GM23338 (cell line): Measurements from ENCODE around the gene PCED1A. TPM values are rescaled to one million over a fixed set of nuclear protein-coding genes. Genes with fewer than 3 reads are reported as not detected.

ENCODE experiments used
- ATAC-seq: fragments of 200-7000 bp; cut with Tn5 transposase; 3 replicates; pipeline ENCODE4 v1.9.1; 2020
- DNase-seq: peaks from one replicate; pipeline ENCODE4 v3.0.0-alpha.2; 2015; ENCODE audit warnings: low spot score
- H2AFZ ChIP-seq: fragments of 200-600 bp; sonication (generic); 2 replicates; pipeline ENCODE4 v1.8.0; 2016; ENCODE audit warnings: antibody characterized with exemption, mild to moderate bottlenecking, moderate library complexity
- H3F3A ChIP-seq: fragments of 200-600 bp; sonication (generic); replicated peaks from 2 replicates; pipeline ENCODE4 v1.8.0; 2017; ENCODE audit warnings: antibody characterized with exemption, mixed run types, low read depth
- H3K27ac ChIP-seq: fragments of 200-600 bp; sonication (generic); 2 replicates; pipeline ENCODE4 v1.6.1; 2016; ENCODE audit warnings: low read depth
- H3K27me3 ChIP-seq: fragments of 200-600 bp; sonication (generic); 2 replicates; pipeline ENCODE4 v1.8.0; 2016; ENCODE audit warnings: mild to moderate bottlenecking, mixed run types, moderate library complexity; ENCODE audit not compliant: insufficient read depth
- H3K36me3 ChIP-seq: fragments of 200-600 bp; sonication (generic); 2 replicates; pipeline ENCODE4 v1.8.0; 2016; ENCODE audit warnings: mild to moderate bottlenecking; ENCODE audit not compliant: insufficient read depth
- H3K4me1 ChIP-seq: fragments of 200-600 bp; sonication (generic); 2 replicates; pipeline ENCODE4 v1.8.0; 2016; ENCODE audit warnings: mild to moderate bottlenecking, moderate library complexity; ENCODE audit not compliant: insufficient read depth
- H3K4me2 ChIP-seq: fragments of 200-600 bp; sonication (generic); 2 replicates; pipeline ENCODE4 v1.7.1; 2017; ENCODE audit warnings: mixed run types
- H3K4me3 ChIP-seq: fragments of 200-600 bp; sonication (generic); 2 replicates; pipeline ENCODE4 v1.6.1; 2016; ENCODE audit warnings: mixed run types
- H3K79me2 ChIP-seq: fragments of 200-600 bp; sonication (generic); replicated peaks from 2 replicates; pipeline ENCODE4 v1.8.0; 2017; ENCODE audit warnings: mild to moderate bottlenecking; ENCODE audit not compliant: insufficient read depth
- H3K9me2 ChIP-seq: fragments of 200-600 bp; sonication (generic); 2 replicates; pipeline ENCODE4 v1.8.0; 2017; ENCODE audit not compliant: insufficient read depth
- H4K20me1 ChIP-seq: fragments of 200-600 bp; sonication (generic); replicated peaks from 2 replicates; pipeline ENCODE4 v1.8.0; 2017; ENCODE audit warnings: mild to moderate bottlenecking; ENCODE audit not compliant: insufficient read depth
- H3K27ac Mint-ChIP-seq: 2 replicates; pipeline ENCODE4 v1.8.0; 2020; ENCODE audit warnings: inconsistent platforms, mild to moderate bottlenecking, moderate library complexity, mixed read lengths
- H3K27me3 Mint-ChIP-seq: 3 replicates; pipeline ENCODE4 v1.8.0; 2022; ENCODE audit warnings: low read depth, mild to moderate bottlenecking, moderate library complexity, mixed read lengths, inconsistent platforms; ENCODE audit not compliant: insufficient read depth, poor library complexity
- H3K36me3 Mint-ChIP-seq: 3 replicates; pipeline ENCODE4 v1.8.0; 2021; ENCODE audit warnings: low read depth, mild to moderate bottlenecking, inconsistent platforms, moderate library complexity, mixed read lengths
- H3K4me1 Mint-ChIP-seq: 3 replicates; pipeline ENCODE4 v1.8.0; 2020; ENCODE audit warnings: mild to moderate bottlenecking, inconsistent platforms, mixed read lengths
- H3K4me3 Mint-ChIP-seq: 3 replicates; pipeline ENCODE4 v1.8.0; 2021; ENCODE audit warnings: moderate library complexity, mild to moderate bottlenecking, inconsistent platforms, mixed read lengths
- H3K9me3 Mint-ChIP-seq: 3 replicates; pipeline ENCODE4 v1.8.0; 2020; ENCODE audit warnings: moderate library complexity, mild to moderate bottlenecking, inconsistent platforms, mixed read lengths
- CREB1 ChIP-seq: fragments of 250-450 bp; sonication (Bioruptor Pico); IDR thresholded peaks from 2 replicates; pipeline ENCODE4 v1.5.0; 2020; ENCODE audit warnings: low read depth, mild to moderate bottlenecking, moderate library complexity
- EZH2 ChIP-seq: fragments of 200-600 bp; sonication (generic); IDR thresholded peaks from one replicate; pipeline ENCODE4 v1.8.0; 2017; ENCODE audit warnings: antibody characterized with exemption, mild to moderate bottlenecking, low read depth; ENCODE audit not compliant: unreplicated experiment
- JUNB ChIP-seq: IDR thresholded peaks from one replicate; pipeline ENCODE4 v1.6.1; 2016; ENCODE audit warnings: antibody characterized with exemption; ENCODE audit not compliant: unreplicated experiment
- NANOG ChIP-seq: IDR thresholded peaks from 2 replicates; pipeline ENCODE4 v1.6.1; 2016; ENCODE audit warnings: antibody characterized with exemption, borderline replicate concordance
- POLR2AphosphoS5 ChIP-seq: IDR thresholded peaks from 2 replicates; pipeline ENCODE4 v1.6.1; 2016; ENCODE audit warnings: antibody characterized with exemption, low read depth
- STAT1 ChIP-seq: IDR thresholded peaks from one replicate; pipeline ENCODE4 v1.6.1; 2016; ENCODE audit warnings: antibody characterized with exemption; ENCODE audit not compliant: unreplicated experiment
- ZNF114 ChIP-seq: fragments of 250-450 bp; sonication (Bioruptor Pico); IDR thresholded peaks from 2 replicates; pipeline ENCODE4 v1.5.0; 2020; ENCODE audit warnings: mild to moderate bottlenecking, moderate library complexity
- ZNF331 ChIP-seq: fragments of 250-450 bp; sonication (Bioruptor Pico); IDR thresholded peaks from 2 replicates; pipeline ENCODE4 v1.5.0; 2020; ENCODE audit warnings: low read depth, mild to moderate bottlenecking, moderate library complexity
- polyA plus RNA-seq: library from polyadenylated mRNA; unstranded; fragments of >200 nt; fragmentation: Nextera tagmentation; extraction: Ambion mirVana; gene quantifications from 2 replicates; pipeline ENCODE4 v1.2.1, GENCODE V29; 2016
- total RNA-seq: library from RNA; depleted of rRNA; stranded (reverse); fragments of >200 nt; shearing (Covaris generic); gene quantifications from 2 replicates; pipeline ENCODE4 v1.2.3, GENCODE V29; 2014
- TF ChIP-seq, protein P1 (sequence below), 2 experiments: fragments of 200-600 bp in 1 of 2; sonication (generic) in 1 of 2; conservative IDR thresholded peaks; 2 replicates each; pipeline versions ENCODE4 v1.5.1 to v1.6.1; 2016 to 2017; ENCODE audit warnings: antibody characterized with exemption in 2 of 2, low read depth in 2 of 2, mild to moderate bottlenecking in 2 of 2, moderate library complexity in 1 of 2
- TF ChIP-seq, protein P2 (sequence below): fragments of 250-450 bp; sonication (Bioruptor Pico); IDR thresholded peaks from 2 replicates; pipeline ENCODE4 v1.5.0; 2020; ENCODE audit warnings: mild to moderate bottlenecking, moderate library complexity

The PCED1A gene
- total and polyA plus RNA-seq, 2 experiments from 2014 or later = 5.0 to 8.9 TPM

DNA sequence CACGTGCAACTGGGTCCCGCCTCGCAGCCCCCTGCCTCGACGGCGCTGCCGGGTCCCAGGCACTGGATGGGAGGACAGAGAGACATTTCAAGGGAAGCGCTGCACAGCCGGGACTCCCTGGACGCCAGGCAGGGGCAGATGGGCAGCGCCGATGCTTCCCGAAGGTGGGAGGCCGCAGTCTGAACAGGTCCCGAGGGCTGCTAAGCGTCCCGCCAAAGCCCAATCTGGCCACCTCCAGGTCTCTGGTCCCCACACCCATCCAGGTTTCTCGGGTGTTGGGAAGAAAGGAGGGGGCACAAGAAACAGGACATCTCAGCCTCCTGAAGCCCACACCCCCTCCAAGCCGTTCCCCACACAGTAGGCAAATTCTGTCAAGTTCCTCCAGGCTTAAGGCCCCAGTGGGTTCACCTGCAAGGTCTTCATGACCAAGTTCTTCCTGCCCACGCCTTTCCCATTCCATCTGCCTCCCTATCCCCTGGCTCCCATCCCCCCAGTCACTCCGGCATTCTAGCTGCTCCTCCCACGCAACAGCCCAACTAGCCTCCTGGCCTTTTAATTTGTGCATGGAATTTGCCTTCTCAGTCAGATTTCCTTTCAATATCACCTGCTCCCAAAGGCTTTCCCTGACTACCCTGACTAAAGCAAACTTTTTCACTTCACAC, 34.6 kb downstream of the PCED1A start:
- Histone ChIP-seq H3K79me2 (no peaks in the 10 kb centered on the region), H3K4me3 (peak overlapping the region; percentile 51), H2AFZ (peak overlapping the region; percentile 74), H3F3A (0 out of 2 replicates have a peak, but pooled peaks cover 4% of the 10 kb centered on the region), H3K4me1 (peaks cover 28% of the 10 kb centered on the region), H3K27ac (no peak overlapping the region), H3K4me2 (peak overlapping the region; percentile 73), H3K9me2 (no peaks in the 10 kb centered on the region), H4K20me1 (peaks cover 3% of the 10 kb centered on the region; the same call in 1 of the 2 replicates), H3K36me3 (no peaks in the 10 kb centered on the region), H3K27me3 (peaks cover 100% of the 10 kb centered on the region)
- Mint-ChIP-seq H3K4me1 (peaks cover 24% of the 10 kb centered on the region), H3K36me3 (no peaks in the 10 kb centered on the region; the same call in 2 of the 3 replicates), H3K4me3 (peak overlapping the region; percentile 61), H3K27ac (no peak overlapping the region), H3K9me3 (no peaks in the 10 kb centered on the region; the same call in 2 of the 3 replicates), H3K27me3 (peaks cover 91% of the 10 kb centered on the region)
- DNase-seq = peak; percentile 62
- ATAC-seq = peak; percentile 54
- TF ChIP-seq, protein P1, sequence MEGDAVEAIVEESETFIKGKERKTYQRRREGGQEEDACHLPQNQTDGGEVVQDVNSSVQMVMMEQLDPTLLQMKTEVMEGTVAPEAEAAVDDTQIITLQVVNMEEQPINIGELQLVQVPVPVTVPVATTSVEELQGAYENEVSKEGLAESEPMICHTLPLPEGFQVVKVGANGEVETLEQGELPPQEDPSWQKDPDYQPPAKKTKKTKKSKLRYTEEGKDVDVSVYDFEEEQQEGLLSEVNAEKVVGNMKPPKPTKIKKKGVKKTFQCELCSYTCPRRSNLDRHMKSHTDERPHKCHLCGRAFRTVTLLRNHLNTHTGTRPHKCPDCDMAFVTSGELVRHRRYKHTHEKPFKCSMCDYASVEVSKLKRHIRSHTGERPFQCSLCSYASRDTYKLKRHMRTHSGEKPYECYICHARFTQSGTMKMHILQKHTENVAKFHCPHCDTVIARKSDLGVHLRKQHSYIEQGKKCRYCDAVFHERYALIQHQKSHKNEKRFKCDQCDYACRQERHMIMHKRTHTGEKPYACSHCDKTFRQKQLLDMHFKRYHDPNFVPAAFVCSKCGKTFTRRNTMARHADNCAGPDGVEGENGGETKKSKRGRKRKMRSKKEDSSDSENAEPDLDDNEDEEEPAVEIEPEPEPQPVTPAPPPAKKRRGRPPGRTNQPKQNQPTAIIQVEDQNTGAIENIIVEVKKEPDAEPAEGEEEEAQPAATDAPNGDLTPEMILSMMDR (conservative IDR thresholded peaks at IDR 0.05; ENCODE audit: low read depth in 2 of 2) = no peak
- TF ChIP-seq EZH2 = peak; percentile 11

DNA sequence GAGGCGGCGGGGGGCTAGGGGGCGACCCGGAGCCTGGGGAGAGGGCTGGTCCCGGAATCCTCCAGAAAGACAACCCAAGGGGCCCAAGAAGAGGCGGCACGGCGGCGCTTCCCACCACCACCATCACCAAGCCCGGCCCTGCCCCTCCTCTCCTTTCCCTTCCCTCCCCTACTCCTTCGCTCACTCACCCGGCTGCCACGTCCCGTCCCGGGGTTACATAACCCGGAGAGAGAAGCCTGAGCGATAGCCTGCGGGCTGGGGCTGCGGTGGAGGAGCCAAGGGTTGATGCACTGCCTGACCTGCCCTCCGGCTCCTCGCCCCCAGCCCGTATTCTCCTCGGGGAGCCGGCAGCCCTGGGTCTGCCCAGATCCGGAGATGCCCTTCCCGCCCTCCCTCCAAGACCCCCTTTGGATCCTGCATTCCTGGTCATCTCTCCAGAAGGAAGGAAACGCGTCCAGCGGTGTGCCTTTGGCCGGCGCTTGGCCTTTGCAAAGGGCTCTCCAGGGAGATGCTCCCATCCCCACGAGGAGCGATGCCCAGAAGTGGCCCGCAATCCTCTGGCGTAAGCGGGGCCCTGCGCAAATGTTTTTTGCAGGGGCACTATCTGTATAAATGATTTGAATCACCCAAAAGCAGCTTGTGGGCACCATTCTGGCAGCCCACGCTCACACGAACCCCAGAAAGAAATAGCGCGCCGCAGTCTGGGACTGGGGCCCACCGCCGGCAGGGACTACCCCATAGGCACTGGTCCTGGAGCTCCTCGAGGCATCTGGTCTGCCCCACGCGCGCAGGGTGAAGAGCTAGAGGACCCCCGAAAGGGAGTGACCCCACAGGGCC, 35.4 kb downstream of the PCED1A start:
- Histone ChIP-seq H2AFZ (peak overlapping the region; percentile 83), H3K9me2 (no peaks in the 10 kb centered on the region), H3K4me1 (peaks cover 28% of the 10 kb centered on the region), H3K36me3 (no peaks in the 10 kb centered on the region), H3K27ac (no peak overlapping the region), H4K20me1 (peaks cover 3% of the 10 kb centered on the region; the same call in 1 of the 2 replicates), H3F3A (0 out of 2 replicates have a peak, but pooled peaks cover 4% of the 10 kb centered on the region), H3K27me3 (peaks cover 99% of the 10 kb centered on the region), H3K79me2 (no peaks in the 10 kb centered on the region), H3K4me3 (peak overlapping the region; percentile 51), H3K4me2 (peak overlapping the region; percentile 73)
- Mint-ChIP-seq H3K4me1 (peaks cover 26% of the 10 kb centered on the region), H3K9me3 (no peaks in the 10 kb centered on the region; the same call in 2 of the 3 replicates), H3K36me3 (no peaks in the 10 kb centered on the region; the same call in 1 of the 3 replicates), H3K27ac (no peak overlapping the region), H3K27me3 (peaks cover 93% of the 10 kb centered on the region), H3K4me3 (peak overlapping the region; percentile 61)
- DNase-seq (peak; percentile 71), ATAC-seq (peak; percentile 36)
- TF ChIP-seq JUNB = no peak
- TF ChIP-seq ZNF114 (CRISPR knock-in tag) = no peak
- no peak for TF ChIP-seq ZNF331 (CRISPR knock-in tag)
- no peak for TF ChIP-seq POLR2AphosphoS5
- TF ChIP-seq STAT1 = no peak
- TF ChIP-seq, protein P2, sequence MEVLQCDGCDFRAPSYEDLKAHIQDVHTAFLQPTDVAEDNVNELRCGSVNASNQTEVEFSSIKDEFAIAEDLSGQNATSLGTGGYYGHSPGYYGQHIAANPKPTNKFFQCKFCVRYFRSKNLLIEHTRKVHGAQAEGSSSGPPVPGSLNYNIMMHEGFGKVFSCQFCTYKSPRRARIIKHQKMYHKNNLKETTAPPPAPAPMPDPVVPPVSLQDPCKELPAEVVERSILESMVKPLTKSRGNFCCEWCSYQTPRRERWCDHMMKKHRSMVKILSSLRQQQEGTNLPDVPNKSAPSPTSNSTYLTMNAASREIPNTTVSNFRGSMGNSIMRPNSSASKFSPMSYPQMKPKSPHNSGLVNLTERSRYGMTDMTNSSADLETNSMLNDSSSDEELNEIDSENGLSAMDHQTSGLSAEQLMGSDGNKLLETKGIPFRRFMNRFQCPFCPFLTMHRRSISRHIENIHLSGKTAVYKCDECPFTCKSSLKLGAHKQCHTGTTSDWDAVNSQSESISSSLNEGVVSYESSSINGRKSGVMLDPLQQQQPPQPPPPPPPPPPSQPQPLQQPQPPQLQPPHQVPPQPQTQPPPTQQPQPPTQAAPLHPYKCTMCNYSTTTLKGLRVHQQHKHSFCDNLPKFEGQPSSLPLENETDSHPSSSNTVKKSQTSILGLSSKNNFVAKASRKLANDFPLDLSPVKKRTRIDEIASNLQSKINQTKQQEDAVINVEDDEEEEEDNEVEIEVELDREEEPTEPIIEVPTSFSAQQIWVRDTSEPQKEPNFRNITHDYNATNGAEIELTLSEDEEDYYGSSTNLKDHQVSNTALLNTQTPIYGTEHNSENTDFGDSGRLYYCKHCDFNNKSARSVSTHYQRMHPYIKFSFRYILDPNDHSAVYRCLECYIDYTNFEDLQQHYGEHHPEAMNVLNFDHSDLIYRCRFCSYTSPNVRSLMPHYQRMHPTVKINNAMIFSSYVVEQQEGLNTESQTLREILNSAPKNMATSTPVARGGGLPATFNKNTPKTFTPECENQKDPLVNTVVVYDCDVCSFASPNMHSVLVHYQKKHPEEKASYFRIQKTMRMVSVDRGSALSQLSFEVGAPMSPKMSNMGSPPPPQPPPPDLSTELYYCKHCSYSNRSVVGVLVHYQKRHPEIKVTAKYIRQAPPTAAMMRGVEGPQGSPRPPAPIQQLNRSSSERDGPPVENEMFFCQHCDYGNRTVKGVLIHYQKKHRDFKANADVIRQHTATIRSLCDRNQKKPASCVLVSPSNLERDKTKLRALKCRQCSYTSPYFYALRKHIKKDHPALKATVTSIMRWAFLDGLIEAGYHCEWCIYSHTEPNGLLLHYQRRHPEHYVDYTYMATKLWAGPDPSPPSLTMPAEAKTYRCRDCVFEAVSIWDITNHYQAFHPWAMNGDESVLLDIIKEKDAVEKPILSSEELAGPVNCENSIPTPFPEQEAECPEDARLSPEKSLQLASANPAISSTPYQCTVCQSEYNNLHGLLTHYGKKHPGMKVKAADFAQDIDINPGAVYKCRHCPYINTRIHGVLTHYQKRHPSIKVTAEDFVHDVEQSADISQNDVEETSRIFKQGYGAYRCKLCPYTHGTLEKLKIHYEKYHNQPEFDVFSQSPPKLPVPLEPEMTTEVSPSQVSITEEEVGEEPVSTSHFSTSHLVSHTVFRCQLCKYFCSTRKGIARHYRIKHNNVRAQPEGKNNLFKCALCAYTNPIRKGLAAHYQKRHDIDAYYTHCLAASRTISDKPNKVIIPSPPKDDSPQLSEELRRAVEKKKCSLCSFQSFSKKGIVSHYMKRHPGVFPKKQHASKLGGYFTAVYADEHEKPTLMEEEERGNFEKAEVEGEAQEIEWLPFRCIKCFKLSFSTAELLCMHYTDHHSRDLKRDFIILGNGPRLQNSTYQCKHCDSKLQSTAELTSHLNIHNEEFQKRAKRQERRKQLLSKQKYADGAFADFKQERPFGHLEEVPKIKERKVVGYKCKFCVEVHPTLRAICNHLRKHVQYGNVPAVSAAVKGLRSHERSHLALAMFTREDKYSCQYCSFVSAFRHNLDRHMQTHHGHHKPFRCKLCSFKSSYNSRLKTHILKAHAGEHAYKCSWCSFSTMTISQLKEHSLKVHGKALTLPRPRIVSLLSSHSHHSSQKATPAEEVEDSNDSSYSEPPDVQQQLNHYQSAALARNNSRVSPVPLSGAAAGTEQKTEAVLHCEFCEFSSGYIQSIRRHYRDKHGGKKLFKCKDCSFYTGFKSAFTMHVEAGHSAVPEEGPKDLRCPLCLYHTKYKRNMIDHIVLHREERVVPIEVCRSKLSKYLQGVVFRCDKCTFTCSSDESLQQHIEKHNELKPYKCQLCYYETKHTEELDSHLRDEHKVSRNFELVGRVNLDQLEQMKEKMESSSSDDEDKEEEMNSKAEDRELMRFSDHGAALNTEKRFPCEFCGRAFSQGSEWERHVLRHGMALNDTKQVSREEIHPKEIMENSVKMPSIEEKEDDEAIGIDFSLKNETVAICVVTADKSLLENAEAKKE (CRISPR knock-in tag) = no peak
- no peak for TF ChIP-seq NANOG
- TF ChIP-seq EZH2 = peak; percentile 88
- TF ChIP-seq CREB1 = no peak
